Anterior cingulate cortex (tissue), 58 donors: ENCODE data around the gene MELTF.

Experiments
- DNase-seq, 58 donors: peaks; one replicate each; lab custom pipeline; 2025; lab: John Stamatoyannopoulos, UW

Gene MELTF

DNA sequence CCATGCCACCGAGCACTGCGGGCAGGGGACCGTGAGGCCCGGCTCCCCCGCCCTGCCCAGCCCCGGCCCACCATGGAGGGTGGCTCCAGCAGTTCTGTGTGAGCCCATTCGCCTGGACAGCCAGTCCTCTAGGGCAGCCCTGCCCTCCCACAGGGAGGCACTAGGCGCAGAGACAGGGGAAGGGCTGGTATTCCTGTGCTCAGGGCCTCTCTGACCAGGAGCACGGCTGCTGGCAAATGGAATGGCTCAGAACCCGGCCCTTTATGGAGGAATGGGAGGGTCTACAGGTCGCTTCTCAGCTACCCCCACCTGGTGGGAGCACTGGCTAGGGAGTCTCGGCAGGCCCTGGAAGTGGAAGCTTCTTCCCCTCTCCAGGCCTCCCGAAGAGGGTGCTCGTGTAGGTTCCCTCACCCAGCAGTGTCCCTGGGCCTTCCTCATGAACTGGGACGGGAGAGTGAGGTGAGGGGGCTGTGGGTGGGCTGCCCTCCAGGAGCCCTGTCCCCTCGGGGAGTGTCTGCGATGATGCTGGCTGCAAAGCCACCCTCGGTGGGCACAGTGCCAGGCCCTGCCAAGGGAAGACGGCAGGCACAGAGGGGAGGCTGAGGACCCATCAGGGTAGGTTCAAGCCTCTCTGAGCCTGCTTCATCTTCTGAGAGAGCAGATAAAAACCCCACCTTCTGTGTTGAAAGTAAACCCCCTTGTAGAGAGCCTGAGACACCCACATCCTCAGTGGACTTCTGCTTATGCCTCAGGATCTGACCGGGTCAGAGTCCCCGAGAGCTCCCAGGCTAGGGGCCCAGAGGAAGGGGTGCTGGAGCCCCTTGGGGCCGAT is 1.5 kb downstream of the MELTF start:
- no peak for DNase-seq

- DNase-seq = peak in 1 of 58 donors; percentile 34
Measured at GRCh38 chr3:197027151-197027895, 2.3 kb downstream of the MELTF start.

- no peak for DNase-seq
Measured at GRCh38 chr3:197026481-197026866, 3.1 kb downstream of the MELTF start.

GRCh38 chr3:197025736-197026480 is 3.7 kb downstream of the MELTF start:
- no peak for DNase-seq

GRCh38 chr3:197024881-197025735 is 4.5 kb downstream of the MELTF start:
- DNase-seq = no peak

GRCh38 chr3:197023998-197024651 is 5.5 kb downstream of the MELTF start:
- no peak for DNase-seq

GRCh38 chr3:197023241-197023997 is 6.2 kb downstream of the MELTF start:
- DNase-seq = no peak

GRCh38 chr3:197022405-197023231 is 7.0 kb downstream of the MELTF start:
- DNase-seq = no peak

DNA sequence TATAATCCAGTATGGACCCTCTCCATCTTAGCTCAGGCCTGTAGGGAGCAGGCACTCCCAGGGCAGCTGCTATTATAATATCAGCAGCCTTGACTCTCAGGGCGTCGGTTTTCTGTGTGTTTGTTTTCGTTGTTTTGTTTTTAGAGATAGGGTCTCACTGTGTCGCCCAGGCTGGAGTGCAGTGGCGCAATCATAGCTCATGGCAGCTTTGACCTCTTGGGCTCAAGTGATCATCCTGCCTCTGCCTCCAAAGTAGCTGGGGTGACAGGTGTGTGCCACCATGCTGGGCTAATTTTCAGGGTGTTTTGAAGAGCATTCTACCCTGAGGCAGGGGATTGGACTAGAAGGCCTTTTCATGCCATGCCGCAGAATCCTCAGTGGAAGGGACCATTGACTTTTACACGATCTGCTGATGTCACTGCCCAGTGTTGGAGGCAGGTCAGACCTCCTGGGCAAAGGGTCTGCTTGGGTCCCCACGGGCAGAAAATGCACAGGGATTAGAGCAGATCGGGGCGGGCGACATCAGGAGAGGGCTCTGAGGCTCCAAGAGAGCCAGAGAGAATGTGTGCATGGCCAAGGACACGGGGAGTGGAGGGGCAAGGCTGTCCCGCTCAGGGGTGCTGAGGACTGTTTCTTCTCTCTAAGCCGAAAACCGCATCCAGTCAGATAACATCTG is 7.8 kb downstream of the MELTF start:
- no peak for DNase-seq

DNA sequence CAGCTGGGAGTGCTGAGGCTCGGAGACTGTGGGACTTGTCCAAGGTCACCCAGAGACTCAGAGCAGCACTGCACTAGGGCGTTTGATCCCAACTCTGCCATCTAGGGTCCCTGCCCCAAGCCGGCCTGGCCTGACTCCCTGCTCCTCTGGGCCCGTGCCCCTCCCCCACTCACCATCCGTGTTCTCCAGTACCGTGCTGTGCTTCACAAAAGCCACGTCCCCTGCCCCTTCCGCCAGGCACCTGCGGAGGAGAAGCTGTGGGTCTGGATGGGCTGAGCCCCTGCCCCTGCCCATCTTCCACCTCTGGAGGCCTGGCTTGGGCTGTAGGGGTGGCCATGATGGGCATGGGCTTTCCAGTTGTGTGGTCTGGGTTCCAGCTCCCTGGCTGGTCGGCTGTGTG is 8.4 kb downstream of the MELTF start:
- no peak for DNase-seq

DNA sequence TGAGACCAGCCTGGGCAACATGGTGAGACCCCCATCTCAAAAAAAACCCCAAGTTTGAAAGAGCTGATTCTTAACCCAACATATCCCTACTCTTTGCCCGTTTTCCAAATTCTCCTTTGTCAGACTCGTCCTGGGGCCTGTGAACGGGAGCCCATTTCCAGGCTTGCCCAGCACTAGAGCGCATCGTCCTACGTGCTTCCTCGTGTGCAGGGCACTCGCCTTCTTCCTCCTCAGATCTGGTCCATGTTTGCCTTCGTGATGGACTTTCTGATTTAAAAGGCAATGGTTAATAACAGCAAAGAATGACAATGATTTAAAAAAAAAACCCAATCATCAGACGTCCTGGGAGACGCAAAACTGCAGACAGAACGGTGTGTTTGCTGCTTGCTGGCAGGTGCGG is 10.1 kb downstream of the MELTF start:
- no peak for DNase-seq

GRCh38 chr3:197019021-197019420 is 10.6 kb downstream of the MELTF start:
- DNase-seq = peak in 4 of 58 donors; percentile 24 to 58 (median 30)

DNA sequence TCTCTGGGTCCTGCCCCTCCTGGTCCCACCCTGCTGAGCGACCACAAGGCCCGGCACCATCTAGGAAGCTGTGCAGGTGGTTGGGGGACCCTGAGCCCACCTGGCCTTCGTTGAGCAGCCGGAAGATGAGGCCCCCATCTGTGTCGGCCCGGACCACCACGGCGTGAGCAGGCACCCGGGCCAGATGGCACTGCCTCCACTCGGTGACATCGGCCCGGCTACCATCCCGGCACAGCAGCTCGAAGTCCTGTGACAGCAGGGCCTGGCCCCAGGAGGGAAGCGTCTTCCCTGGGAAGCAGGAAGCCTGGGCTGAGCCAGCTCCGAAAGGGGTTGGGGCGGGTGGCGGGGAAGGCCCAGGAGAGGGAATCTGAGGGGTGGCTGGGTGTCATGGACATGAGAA is 12.6 kb downstream of the MELTF start:
- no peak for DNase-seq

DNA sequence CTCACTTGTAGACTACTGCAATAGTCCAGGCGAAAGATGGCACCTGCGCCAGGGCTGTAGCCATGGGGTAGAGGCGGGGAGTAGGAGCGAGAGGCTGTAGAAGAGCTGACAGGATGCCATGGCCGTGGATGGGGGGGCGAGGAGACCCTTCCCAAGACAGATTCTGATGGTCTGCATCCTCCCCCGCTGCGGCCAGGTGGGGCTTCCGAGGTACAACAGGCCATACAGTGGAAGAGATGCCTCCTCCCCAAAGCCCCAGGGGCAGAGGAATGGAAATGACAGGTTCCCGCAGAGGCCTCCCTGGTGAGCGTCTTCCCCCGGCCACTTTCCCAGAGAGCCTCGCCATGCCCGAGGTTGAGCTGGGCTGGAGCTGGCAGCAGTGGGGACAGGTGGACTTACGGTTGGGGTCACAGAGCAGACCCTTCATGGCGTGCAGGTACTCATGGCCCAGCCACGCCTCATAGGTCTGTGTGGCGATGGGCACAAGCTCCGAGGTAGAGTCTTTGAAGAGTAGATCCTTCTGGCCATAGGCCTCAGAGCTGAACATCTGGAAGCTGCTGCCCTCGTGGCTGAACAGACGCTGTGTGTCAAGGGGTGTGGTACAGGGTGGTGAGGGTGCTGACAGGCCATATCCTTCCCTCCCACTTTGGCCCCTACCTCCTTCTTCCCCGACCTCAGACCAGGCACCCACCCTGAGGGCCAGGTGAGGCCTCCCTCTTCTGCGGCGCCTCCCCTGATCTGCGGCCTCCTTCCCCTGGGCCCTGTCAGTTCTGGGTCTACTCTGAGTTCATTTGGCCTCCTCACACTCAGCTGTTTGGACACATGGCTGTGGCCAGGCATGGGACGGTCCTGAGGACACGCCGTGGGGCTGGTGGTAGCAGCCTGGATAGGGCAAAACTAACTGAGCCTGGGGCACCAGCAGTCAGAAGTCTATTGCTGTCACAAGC is 13.6 kb downstream of the MELTF start:
- DNase-seq = no peak

DNA sequence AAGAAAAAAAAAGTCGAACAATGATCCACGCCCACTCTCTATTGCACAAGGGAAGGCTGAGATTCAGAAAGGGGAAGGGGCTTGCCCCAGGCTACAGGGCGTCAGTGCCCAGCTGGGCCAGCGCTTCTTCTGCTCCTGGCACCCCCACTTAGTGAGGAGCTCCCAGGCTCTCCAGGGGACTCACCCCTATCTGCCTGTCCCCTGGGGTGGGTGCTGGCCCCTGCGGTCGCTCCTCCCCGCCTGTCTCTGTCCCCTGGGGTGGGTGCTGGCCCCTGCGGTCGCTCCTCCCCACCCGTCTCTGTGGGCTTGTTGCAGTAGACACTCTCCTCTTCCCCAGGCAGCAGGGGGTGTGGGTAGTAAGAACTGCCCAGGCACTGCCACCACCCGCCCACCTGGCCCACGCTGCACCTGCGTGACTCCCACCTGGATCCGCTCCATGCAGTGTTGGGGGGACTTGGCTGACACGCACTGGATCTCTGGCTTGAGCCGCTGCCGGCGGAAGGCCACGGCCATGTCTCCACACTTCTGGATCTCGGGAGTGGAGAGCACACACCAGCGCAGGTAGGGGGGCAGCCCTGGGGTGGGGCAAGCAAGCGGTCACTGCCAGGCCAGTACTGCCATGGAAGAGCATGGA is 14.6 kb downstream of the MELTF start:
- no peak for DNase-seq

DNA sequence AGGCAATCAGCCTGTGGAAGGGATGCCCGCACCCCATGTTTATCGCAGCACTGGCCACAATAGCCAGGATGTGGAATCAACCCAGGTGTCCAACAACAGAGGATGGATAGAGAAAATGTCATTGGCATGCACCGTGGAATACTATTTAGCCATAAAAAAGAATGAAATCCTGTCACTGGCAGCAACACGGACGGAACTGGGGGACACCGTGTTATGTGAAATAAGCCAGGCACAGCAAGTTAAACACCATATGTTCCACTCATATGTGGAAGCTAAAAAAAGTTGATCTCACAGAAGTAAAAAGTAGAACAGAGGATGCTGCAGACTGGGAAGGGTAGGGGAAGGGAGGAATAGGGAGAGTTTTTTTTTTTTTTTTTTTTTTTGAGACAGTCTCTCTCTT is 15.6 kb downstream of the MELTF start:
- no peak for DNase-seq
